Liver (tissue), 9 donors: ENCODE data around the gene F2R. TPM values are rescaled to one million over a fixed set of nuclear protein-coding genes. Genes with fewer than 3 reads are reported as not detected.

Source experiments
- DNase-seq: peaks from one replicate; pipeline ENCODE4 v3.0.0-alpha.2; 2017; ENCODE audit warnings: low spot score
- H3K27ac ChIP-seq, 2 donors: one replicate each; pipeline ENCODE4 v1.7.0; 2013; ENCODE audit warnings: inconsistent platforms in 2 of 2, low read length in 2 of 2, control low read depth in 1 of 2, low read depth in 1 of 2, mild to moderate bottlenecking in 1 of 2
- H3K27me3 ChIP-seq, 4 donors: one replicate each; pipeline versions ENCODE4 v1.6.1 to v1.7.0; 2013; ENCODE audit warnings: low read length in 3 of 4, inconsistent platforms in 1 of 4, mild to moderate bottlenecking in 1 of 4, moderate library complexity in 1 of 4; ENCODE audit not compliant: control insufficient read depth in 4 of 4, insufficient read depth in 4 of 4
- H3K36me3 ChIP-seq, 4 donors: one replicate each; pipeline versions ENCODE4 v1.6.1 to v1.7.0; 2013; ENCODE audit warnings: low read length in 3 of 4, mild to moderate bottlenecking in 3 of 4, low read depth in 1 of 4, moderate library complexity in 1 of 4; ENCODE audit not compliant: control insufficient read depth in 4 of 4, insufficient read depth in 3 of 4
- H3K4me1 ChIP-seq, 4 donors: one replicate each; pipeline versions ENCODE4 v1.6.1 to v1.7.0; 2013; ENCODE audit warnings: low read length in 3 of 4, mild to moderate bottlenecking in 3 of 4, moderate library complexity in 1 of 4; ENCODE audit not compliant: control insufficient read depth in 4 of 4, insufficient read depth in 4 of 4
- H3K4me3 ChIP-seq, 3 donors: one replicate each; pipeline versions ENCODE4 v1.6.1 to v1.7.0; 2013; ENCODE audit warnings: low read length in 3 of 3, control low read depth in 1 of 3, low read depth in 1 of 3, mild to moderate bottlenecking in 1 of 3
- H3K9ac ChIP-seq, 2 donors: one replicate each; pipeline ENCODE4 v1.7.0; 2013; ENCODE audit warnings: low read length in 2 of 2, mild to moderate bottlenecking in 2 of 2, moderate library complexity in 2 of 2, control low read depth in 1 of 2, low read depth in 1 of 2
- H3K9me3 ChIP-seq, 4 donors: one replicate each; pipeline versions ENCODE4 v1.6.1 to v1.7.0; 2013; ENCODE audit warnings: low read length in 3 of 4; ENCODE audit not compliant: control insufficient read depth in 4 of 4
- EGR1 ChIP-seq, 2 donors: IDR thresholded peaks; 2 replicates each; pipeline ENCODE4 v1.6.1; 2016 to 2018; ENCODE audit warnings: antibody characterized with exemption in 2 of 2, low read depth in 2 of 2
- FOXA2 ChIP-seq: IDR thresholded peaks from 2 replicates; pipeline ENCODE4 v1.6.1; 2016; ENCODE audit warnings: antibody characterized with exemption
- GABPA ChIP-seq, 2 donors: IDR thresholded peaks in 1 of 2; conservative IDR thresholded peaks in 1 of 2; 2 replicates each; pipeline ENCODE4 v1.6.1; 2016; ENCODE audit warnings: antibody characterized with exemption in 2 of 2, mild to moderate bottlenecking in 1 of 2, moderate library complexity in 1 of 2
- HNF4A ChIP-seq, 2 donors: conservative IDR thresholded peaks; 2 replicates each; pipeline ENCODE4 v1.6.1; 2016; ENCODE audit warnings: antibody characterized with exemption in 2 of 2, mild to moderate bottlenecking in 2 of 2
- JUND ChIP-seq, 2 donors: IDR thresholded peaks; 2 replicates each; pipeline ENCODE4 v1.6.1; 2016; ENCODE audit warnings: antibody characterized with exemption in 2 of 2
- NR2F2 ChIP-seq: IDR thresholded peaks from 2 replicates; pipeline ENCODE4 v1.6.1; 2016; ENCODE audit warnings: antibody characterized with exemption
- RAD21 ChIP-seq, 2 donors: IDR thresholded peaks; 2 replicates each; pipeline ENCODE4 v1.6.1; 2016; ENCODE audit warnings: antibody characterized with exemption in 2 of 2, mild to moderate bottlenecking in 2 of 2
- RXRA ChIP-seq, 2 donors: IDR thresholded peaks; 2 replicates each; pipeline ENCODE4 v1.6.1; 2017 to 2018; ENCODE audit warnings: antibody characterized with exemption in 2 of 2, mild to moderate bottlenecking in 1 of 2
- SP1 ChIP-seq: IDR thresholded peaks from 2 replicates; pipeline ENCODE4 v1.6.1; 2018; ENCODE audit warnings: antibody characterized with exemption, mild to moderate bottlenecking
- TAF1 ChIP-seq: conservative IDR thresholded peaks from 2 replicates; pipeline ENCODE4 v1.6.1; 2016; ENCODE audit warnings: antibody characterized with exemption, mild to moderate bottlenecking
- YY1 ChIP-seq: IDR thresholded peaks from 2 replicates; pipeline ENCODE4 v1.6.1; 2016; ENCODE audit warnings: antibody characterized with exemption, mild to moderate bottlenecking
- WGBS: extraction: QIAGEN DNeasy Blood & Tissue Kit; methylation state at CpG from one replicate; pipeline ENCODE4 v1.1.7; 2013; 5-methylcytosine and 5-hydroxymethylcytosine counted together
- polyA plus RNA-seq, 2 donors: library from polyadenylated mRNA; stranded (reverse) in 1 of 2; unstranded in 1 of 2; fragments of 200-250 nt in 1 of 2; fragments of >200 nt in 1 of 2; fragmentation: Nextera tagmentation in 1 of 2; extraction: Ambion mirVana in 1 of 2; gene quantifications; one replicate each; pipeline versions ENCODE4 v1.2.1 to v1.2.3, GENCODE V29; 2013 to 2015
- total RNA-seq, 2 donors: library from RNA; depleted of rRNA; stranded (reverse); fragments of >200 nt; gene quantifications; one replicate each; pipeline ENCODE4 v1.2.3, GENCODE V29; 2014
- TF ChIP-seq, protein P1 (sequence below): fragments of 150-350 bp; IDR thresholded peaks from 2 replicates; pipeline ENCODE4 v1.5.1; 2017; ENCODE audit warnings: improper control_type of control experiment, low read depth, low read length; ENCODE audit not compliant: missing input control
- TF ChIP-seq, protein P2 (sequence below): IDR thresholded peaks from 2 replicates; pipeline ENCODE4 v1.6.1; 2016; ENCODE audit warnings: antibody characterized with exemption, mild to moderate bottlenecking
- TF ChIP-seq, protein P3 (sequence below): IDR thresholded peaks from 2 replicates; pipeline ENCODE4 v1.6.1; 2016; ENCODE audit warnings: antibody characterized with exemption
- TF ChIP-seq, protein P4 (sequence below): IDR thresholded peaks from 2 replicates; pipeline ENCODE4 v1.6.1; 2016; ENCODE audit warnings: antibody characterized with exemption
- donor health status: healthy.
- donor health status: healthy.
- donor health status: healthy.
- donor health status: healthy.
- donor health status: healthy.

Gene F2R
- total and polyA plus RNA-seq, 4 donors: 5.9 to 18.7 (median 9.5) TPM

DNA sequence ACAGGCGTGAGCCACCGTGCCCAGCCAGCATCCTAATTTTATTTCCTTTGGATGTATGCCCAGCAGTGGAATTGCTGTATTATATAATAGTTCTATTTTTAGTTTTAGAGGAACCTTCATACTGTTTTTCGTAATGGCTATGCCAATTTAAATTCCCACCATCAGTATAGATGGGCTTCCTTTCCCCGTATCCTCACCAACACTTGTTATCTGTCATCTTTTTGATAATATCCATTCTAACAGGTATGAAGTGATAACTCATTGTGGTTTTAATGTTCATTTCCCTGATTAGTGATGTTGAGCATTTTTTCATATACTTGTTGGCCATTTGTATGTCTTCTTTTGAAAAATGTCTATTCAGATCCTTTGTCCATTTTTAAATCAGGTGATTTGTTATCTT, 13.0 kb downstream of the F2R start:
- 55% methylated on average over 4 of the region's 4 CpGs for WGBS
- H3K4me3 ChIP-seq: no peak overlapping the region

DNA sequence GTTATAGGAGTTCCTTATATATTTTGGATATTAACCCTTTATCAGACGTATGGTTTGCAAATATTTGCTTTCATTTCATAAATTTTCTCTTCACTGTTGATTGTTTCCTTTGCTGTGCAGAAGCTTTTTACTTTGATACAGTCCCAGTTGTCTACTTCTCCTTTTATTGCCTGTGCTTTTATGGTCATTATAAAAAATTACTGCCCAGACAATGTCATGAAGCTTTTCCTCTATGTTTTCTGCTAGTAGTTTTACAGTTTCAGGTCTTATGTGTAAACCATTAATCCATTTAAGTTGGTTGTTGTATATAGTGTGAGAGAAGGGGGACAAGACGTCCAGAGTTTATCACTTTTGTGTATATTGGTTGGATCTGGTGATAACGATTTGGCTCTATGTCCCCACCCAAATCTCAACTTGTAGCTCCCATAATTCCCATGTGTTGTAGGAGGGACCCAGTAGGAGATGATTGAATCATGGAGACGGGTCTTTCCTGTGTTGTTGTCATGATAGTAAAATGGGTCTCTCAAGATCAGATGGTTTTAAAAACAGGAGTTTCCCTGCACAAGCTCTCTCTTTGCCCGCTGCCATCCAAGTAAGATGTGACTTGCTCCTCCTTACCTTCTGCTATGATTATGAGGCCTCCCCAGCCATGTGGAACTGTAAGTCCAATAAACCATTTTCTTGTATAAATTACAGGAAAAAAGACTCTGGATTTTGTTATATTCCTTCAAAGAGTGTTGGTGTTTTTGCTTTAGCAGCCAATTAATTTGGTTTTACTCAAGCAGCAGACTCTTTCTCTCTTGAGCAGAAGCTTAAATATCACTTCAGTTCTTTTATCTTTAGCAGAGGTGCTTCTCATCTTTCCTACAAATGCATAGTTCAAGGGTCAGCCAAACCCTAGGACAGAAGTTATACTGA, 13.7 kb downstream of the F2R start:
- 87% methylated on average over 5 of the region's 5 CpGs for WGBS
- Histone ChIP-seq H3K4me1 (no peaks in the 10 kb centered on the region), H3K9ac (no peak overlapping the region), H3K27ac (no peak overlapping the region), H3K9me3 (peaks cover 0 to 7% (median 5%) of the 10 kb centered on the region in 4 donors), H3K4me3 (no peak overlapping the region), H3K36me3 (peaks cover 0 to 4% (median 0%) of the 10 kb centered on the region in 4 donors), H3K27me3 (no peaks in the 10 kb centered on the region)
- TF ChIP-seq GABPA (IDR thresholded peaks at IDR 0.05 in 1 of 2, conservative IDR thresholded peaks at IDR 0.05 in 1 of 2) (no peak), NR2F2 (no peak), RAD21 (IDR thresholded peaks at IDR 0.05) (no peak), EGR1 (IDR thresholded peaks at IDR 0.05; ENCODE audit: low read depth in 2 of 2) (no peak), HNF4A (conservative IDR thresholded peaks at IDR 0.05) (no peak), FOXA2 (no peak), TAF1 (no peak), SP1 (no peak), JUND (IDR thresholded peaks at IDR 0.05) (no peak)
- TF ChIP-seq, protein P1, sequence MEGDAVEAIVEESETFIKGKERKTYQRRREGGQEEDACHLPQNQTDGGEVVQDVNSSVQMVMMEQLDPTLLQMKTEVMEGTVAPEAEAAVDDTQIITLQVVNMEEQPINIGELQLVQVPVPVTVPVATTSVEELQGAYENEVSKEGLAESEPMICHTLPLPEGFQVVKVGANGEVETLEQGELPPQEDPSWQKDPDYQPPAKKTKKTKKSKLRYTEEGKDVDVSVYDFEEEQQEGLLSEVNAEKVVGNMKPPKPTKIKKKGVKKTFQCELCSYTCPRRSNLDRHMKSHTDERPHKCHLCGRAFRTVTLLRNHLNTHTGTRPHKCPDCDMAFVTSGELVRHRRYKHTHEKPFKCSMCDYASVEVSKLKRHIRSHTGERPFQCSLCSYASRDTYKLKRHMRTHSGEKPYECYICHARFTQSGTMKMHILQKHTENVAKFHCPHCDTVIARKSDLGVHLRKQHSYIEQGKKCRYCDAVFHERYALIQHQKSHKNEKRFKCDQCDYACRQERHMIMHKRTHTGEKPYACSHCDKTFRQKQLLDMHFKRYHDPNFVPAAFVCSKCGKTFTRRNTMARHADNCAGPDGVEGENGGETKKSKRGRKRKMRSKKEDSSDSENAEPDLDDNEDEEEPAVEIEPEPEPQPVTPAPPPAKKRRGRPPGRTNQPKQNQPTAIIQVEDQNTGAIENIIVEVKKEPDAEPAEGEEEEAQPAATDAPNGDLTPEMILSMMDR: no peak
- TF ChIP-seq, protein P2, sequence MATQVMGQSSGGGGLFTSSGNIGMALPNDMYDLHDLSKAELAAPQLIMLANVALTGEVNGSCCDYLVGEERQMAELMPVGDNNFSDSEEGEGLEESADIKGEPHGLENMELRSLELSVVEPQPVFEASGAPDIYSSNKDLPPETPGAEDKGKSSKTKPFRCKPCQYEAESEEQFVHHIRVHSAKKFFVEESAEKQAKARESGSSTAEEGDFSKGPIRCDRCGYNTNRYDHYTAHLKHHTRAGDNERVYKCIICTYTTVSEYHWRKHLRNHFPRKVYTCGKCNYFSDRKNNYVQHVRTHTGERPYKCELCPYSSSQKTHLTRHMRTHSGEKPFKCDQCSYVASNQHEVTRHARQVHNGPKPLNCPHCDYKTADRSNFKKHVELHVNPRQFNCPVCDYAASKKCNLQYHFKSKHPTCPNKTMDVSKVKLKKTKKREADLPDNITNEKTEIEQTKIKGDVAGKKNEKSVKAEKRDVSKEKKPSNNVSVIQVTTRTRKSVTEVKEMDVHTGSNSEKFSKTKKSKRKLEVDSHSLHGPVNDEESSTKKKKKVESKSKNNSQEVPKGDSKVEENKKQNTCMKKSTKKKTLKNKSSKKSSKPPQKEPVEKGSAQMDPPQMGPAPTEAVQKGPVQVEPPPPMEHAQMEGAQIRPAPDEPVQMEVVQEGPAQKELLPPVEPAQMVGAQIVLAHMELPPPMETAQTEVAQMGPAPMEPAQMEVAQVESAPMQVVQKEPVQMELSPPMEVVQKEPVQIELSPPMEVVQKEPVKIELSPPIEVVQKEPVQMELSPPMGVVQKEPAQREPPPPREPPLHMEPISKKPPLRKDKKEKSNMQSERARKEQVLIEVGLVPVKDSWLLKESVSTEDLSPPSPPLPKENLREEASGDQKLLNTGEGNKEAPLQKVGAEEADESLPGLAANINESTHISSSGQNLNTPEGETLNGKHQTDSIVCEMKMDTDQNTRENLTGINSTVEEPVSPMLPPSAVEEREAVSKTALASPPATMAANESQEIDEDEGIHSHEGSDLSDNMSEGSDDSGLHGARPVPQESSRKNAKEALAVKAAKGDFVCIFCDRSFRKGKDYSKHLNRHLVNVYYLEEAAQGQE: no peak
- TF ChIP-seq, protein P3, sequence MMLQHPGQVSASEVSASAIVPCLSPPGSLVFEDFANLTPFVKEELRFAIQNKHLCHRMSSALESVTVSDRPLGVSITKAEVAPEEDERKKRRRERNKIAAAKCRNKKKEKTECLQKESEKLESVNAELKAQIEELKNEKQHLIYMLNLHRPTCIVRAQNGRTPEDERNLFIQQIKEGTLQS: no peak
- TF ChIP-seq, protein P4, sequence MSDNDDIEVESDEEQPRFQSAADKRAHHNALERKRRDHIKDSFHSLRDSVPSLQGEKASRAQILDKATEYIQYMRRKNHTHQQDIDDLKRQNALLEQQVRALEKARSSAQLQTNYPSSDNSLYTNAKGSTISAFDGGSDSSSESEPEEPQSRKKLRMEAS: no peak
- no peak for DNase-seq

More for the DNA sequence above, 13.0 kb downstream of the F2R start:
- DNase-seq: no peak
- Histone ChIP-seq H3K36me3 (peaks cover 0 to 4% (median 0%) of the 10 kb centered on the region in 4 donors), H3K27ac (no peak overlapping the region), H3K9me3 (peaks cover 0 to 7% (median 5%) of the 10 kb centered on the region in 4 donors), H3K4me1 (no peaks in the 10 kb centered on the region), H3K9ac (no peak overlapping the region), H3K27me3 (no peaks in the 10 kb centered on the region)
- TF ChIP-seq SP1 (no peak), NR2F2 (no peak), GABPA (IDR thresholded peaks at IDR 0.05 in 1 of 2, conservative IDR thresholded peaks at IDR 0.05 in 1 of 2) (no peak), HNF4A (conservative IDR thresholded peaks at IDR 0.05) (no peak), RAD21 (IDR thresholded peaks at IDR 0.05) (no peak), YY1 (no peak), TAF1 (no peak), EGR1 (IDR thresholded peaks at IDR 0.05; ENCODE audit: low read depth in 2 of 2) (no peak), RXRA (IDR thresholded peaks at IDR 0.05) (no peak)
